Vagina (tissue), 2 donors: Measurements from ENCODE around the gene CBLN3. TPM values are rescaled to one million over a fixed set of nuclear protein-coding genes. Genes with fewer than 3 reads are reported as not detected.
"Not testable (repeated sequence)": the region's sequence is repeated elsewhere in the genome, so short reads cannot be mapped to it uniquely, and the experiment has no call there.

Source experiments
- DNase-seq, 2 donors: peaks; one replicate each; pipeline ENCODE4 v3.0.0-alpha.2; 2017; ENCODE audit errors: extremely low spot score in 2 of 2
- H3K27ac ChIP-seq: fragments of 200-600 bp; sonication (generic); one replicate; pipeline ENCODE4 v1.5.1; 2019
- H3K27me3 ChIP-seq: fragments of 200-600 bp; sonication (generic); one replicate; pipeline ENCODE4 v1.5.1; 2019
- H3K36me3 ChIP-seq, 2 donors: fragments of 200-600 bp; sonication (generic); one replicate each; pipeline ENCODE4 v1.5.1; 2017 to 2019
- H3K4me1 ChIP-seq: fragments of 200-600 bp; sonication (generic); one replicate; pipeline ENCODE4 v1.5.1; 2019
- H3K4me3 ChIP-seq, 2 donors: fragments of 200-600 bp; sonication (generic); 1 replicate in 1 of 2; 2 replicates in 1 of 2; pipeline ENCODE4 v1.5.1; 2016 to 2019
- H3K9me3 ChIP-seq: fragments of 200-600 bp; sonication (generic); one replicate; pipeline ENCODE4 v1.5.1; 2019
- POLR2A ChIP-seq, 2 donors: fragments of 450-650 bp; IDR thresholded peaks; one replicate each; pipeline ENCODE4 v1.6.1; 2017; ENCODE audit warnings: antibody characterized with exemption in 2 of 2, mild to moderate bottlenecking in 2 of 2, moderate library complexity in 2 of 2
- POLR2AphosphoS5 ChIP-seq, 2 donors: sonication (generic); formaldehyde crosslinking; IDR thresholded peaks; one replicate each; pipeline ENCODE4 v1.9.0; 2017; ENCODE audit warnings: antibody characterized with exemption in 2 of 2, mild to moderate bottlenecking in 2 of 2, low read depth in 1 of 2; ENCODE audit not compliant: insufficient read depth in 1 of 2
- intact Hi-C: fragments of 100-400 bp; cut with DNase I; formaldehyde crosslinking; loops from one replicate; pipeline ENCODE4 v1.15.1; 2023
- total RNA-seq: library from RNA; depleted of rRNA; stranded (reverse); fragments of >200 nt; gene quantifications from one replicate; pipeline ENCODE4 v1.2.3, GENCODE V29; 2016
- TF ChIP-seq, protein P1 (sequence below), 3 experiments: fragments of 450-650 bp in 2 of 3; fragments of 200-600 bp in 1 of 3; sonication (generic) in 1 of 3; IDR thresholded peaks; one replicate each; pipeline ENCODE4 v1.5.1; 2017 to 2019; ENCODE audit warnings: antibody characterized with exemption in 3 of 3, mild to moderate bottlenecking in 2 of 3, moderate library complexity in 2 of 3

CBLN3 gene
- total RNA-seq, 1 donor from 2014 or later = 1.7 TPM

DNA sequence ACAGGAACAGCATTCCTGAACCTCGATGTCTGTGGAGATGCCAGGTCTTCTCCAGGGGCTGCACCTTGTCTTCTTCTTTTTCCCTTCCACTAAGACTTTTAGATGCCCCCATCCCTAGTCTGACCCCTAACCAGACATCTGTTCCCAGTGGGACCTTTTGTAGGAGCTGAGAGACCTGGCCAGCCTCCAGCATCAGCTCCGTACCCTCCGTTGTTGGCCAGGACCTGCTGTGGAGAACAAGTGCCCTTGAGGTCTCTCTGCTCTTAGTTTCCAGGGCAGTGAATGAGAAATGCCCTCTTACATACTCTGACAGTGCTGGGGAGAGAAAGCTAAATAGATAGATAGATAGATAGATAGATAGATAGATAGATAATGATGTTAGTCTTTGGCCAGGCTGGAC is 29.9 kb upstream of the CBLN3 start:
- DNase-seq = no peak
- Histone ChIP-seq H3K4me1 (no peaks in the 10 kb centered on the region), H3K4me3 (no peak overlapping the region), H3K9me3 (no peaks in the 10 kb centered on the region), H3K27me3 (no peaks in the 10 kb centered on the region), H3K36me3 (no peaks in the 10 kb centered on the region), H3K27ac (no peak overlapping the region)
- TF ChIP-seq, protein P1, sequence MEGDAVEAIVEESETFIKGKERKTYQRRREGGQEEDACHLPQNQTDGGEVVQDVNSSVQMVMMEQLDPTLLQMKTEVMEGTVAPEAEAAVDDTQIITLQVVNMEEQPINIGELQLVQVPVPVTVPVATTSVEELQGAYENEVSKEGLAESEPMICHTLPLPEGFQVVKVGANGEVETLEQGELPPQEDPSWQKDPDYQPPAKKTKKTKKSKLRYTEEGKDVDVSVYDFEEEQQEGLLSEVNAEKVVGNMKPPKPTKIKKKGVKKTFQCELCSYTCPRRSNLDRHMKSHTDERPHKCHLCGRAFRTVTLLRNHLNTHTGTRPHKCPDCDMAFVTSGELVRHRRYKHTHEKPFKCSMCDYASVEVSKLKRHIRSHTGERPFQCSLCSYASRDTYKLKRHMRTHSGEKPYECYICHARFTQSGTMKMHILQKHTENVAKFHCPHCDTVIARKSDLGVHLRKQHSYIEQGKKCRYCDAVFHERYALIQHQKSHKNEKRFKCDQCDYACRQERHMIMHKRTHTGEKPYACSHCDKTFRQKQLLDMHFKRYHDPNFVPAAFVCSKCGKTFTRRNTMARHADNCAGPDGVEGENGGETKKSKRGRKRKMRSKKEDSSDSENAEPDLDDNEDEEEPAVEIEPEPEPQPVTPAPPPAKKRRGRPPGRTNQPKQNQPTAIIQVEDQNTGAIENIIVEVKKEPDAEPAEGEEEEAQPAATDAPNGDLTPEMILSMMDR (IDR thresholded peaks at IDR 0.05) = no peak
- TF ChIP-seq POLR2AphosphoS5 (IDR thresholded peaks at IDR 0.05; ENCODE audit: insufficient read depth in 1 of 2, low read depth in 1 of 2) (no peak), POLR2A (IDR thresholded peaks at IDR 0.05) (no peak)
- intact Hi-C loops = no loop called here

DNA sequence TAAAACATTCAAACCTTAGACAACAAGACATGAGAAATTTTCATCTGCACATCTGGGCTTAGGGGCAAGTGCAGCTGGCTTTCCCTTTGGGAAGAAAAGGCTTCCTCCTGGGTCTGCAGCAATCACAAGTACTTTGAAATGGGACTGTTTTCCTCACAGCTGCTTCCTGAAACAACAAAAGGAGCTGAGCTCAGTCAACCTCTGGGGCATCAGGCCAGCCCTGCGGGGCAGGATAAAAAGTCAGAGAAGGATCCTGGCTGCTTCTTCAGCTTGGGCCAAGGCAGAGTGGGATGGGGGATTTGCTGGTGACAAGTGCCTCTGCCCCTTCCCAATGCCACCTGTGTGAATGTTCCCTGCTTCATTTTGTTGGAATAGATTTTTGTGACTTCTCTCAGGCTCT is 29.3 kb upstream of the CBLN3 start:
- H3K27ac ChIP-seq = no peak overlapping the region
- no peak overlapping the region for H3K4me3 ChIP-seq
- no peak for DNase-seq
- no peaks in the 10 kb centered on the region for H3K36me3 ChIP-seq
- TF ChIP-seq, protein P1 (IDR thresholded peaks at IDR 0.05) = no peak
- H3K9me3 ChIP-seq = no peaks in the 10 kb centered on the region
- H3K27me3 ChIP-seq = no peaks in the 10 kb centered on the region
- H3K4me1 ChIP-seq = no peaks in the 10 kb centered on the region
- intact Hi-C loops = no loop called here

DNA sequence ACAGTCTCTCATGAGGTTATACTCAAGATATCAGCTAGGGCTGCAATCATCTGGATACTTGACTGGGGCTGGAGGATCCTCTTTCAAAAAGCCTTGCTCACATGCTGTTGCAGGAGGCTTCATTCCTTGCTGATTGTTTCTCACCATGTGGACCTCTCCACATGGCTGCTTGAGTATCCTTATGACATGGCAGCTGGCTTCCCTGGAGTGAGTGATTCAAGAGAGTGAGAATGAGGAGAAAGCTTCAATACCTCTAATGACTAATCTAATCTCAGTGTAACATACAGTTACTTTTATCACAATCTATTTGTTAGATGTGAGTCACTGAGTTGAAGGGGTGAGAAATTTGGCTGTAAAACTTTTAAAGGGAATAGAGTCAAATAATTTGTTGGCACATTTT is 27.5 kb upstream of the CBLN3 start:
- intact Hi-C loops = no loop called here
- Histone ChIP-seq H3K4me1 (no peaks in the 10 kb centered on the region), H3K27me3 (no peaks in the 10 kb centered on the region), H3K9me3 (no peaks in the 10 kb centered on the region), H3K4me3 (no peak overlapping the region), H3K27ac (no peak overlapping the region), H3K36me3 (no peaks in the 10 kb centered on the region)
- TF ChIP-seq, protein P1 (IDR thresholded peaks at IDR 0.05) = no peak
- TF ChIP-seq POLR2AphosphoS5 (IDR thresholded peaks at IDR 0.05; ENCODE audit: insufficient read depth in 1 of 2, low read depth in 1 of 2) (no peak), POLR2A (IDR thresholded peaks at IDR 0.05) (no peak)
- DNase-seq = no peak

DNA sequence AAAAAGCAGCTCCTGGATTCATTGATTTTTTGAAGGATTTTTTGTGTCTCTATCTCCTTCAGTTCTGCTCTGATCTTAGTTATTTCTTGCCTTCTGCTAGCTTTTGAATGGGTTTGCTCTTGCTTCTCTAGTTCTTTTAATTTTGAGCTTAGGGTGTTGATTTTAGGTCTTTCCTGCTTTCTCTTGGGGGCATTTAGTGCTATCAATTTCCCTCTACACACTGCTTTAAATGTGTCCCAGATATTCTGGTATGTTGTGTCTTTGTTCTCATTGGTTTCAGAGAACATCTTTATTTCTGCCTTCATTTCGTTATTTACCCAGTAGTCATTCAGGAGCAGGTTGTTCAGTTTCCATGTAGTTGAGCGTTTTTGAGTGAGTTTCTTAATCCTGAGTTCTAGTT is 21.4 kb upstream of the CBLN3 start:
- H3K4me3 ChIP-seq, H3K27me3 ChIP-seq, DNase-seq, H3K36me3 ChIP-seq, H3K4me1 ChIP-seq, intact Hi-C loops, H3K9me3 ChIP-seq, H3K27ac ChIP-seq: not testable (repeated sequence)

DNA sequence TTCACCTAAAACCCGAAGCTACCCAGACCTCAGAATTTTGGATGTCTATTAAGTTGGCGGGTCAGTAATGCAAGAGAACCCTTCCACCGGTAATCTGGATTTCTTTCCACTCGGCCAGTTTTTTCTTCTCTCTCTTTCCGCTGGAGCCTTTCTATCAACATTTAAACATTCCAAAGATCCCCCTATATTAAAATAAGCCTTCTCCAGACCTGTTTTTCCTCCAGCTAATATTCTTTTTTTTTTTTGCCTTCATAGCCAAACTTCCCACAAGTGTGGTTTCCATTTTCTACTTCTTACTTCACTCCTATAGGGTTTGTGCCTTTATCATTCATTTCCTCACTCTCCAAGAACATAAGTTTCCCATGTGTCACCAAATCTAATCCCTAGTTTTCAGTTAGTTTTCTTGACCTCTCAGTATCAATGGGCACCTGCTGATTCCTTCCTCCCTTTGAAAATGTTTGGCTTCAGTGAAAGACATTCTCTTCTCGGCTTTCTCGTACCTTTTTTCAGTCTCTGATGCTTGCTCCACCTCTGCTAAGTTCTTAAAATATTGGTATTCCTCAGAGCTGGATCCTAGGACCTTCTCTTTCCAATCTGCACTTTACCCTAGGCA is 13.7 kb upstream of the CBLN3 start:
- Histone ChIP-seq H3K4me3 (peak overlapping the region; percentile 63 to 67), H3K4me1 (peaks cover 25% of the 10 kb centered on the region), H3K27me3 (no peaks in the 10 kb centered on the region), H3K27ac (peak overlapping the region; percentile 97), H3K36me3 (peaks cover 0 to 21% of the 10 kb centered on the region in 2 donors), H3K9me3 (no peaks in the 10 kb centered on the region)
- TF ChIP-seq POLR2A (IDR thresholded peaks at IDR 0.05) = no peak
- TF ChIP-seq, protein P1 (IDR thresholded peaks at IDR 0.05) = no peak
- no peak for TF ChIP-seq POLR2AphosphoS5 (IDR thresholded peaks at IDR 0.05; ENCODE audit: insufficient read depth in 1 of 2, low read depth in 1 of 2)
- no peak for DNase-seq
- intact Hi-C loops = no loop called here
